ENCODE data around the gene MTMR1.

GRCh38 chrX:150644422-150644821 lies 48.8 kb upstream of the MTMR1 start:
- no peak for TF ChIP-seq POLR2A (IDR thresholded peaks at IDR 0.05)
- TF ChIP-seq CTCF (IDR thresholded peaks at IDR 0.05): no peak
- TF ChIP-seq EP300 (IDR thresholded peaks at IDR 0.05): no peak
- no peak for TF ChIP-seq POLR2AphosphoS5 (IDR thresholded peaks at IDR 0.05)
